IPS-11a (cell line): ENCODE results near the gene IQGAP1.
"Not testable (repeated sequence)": the region's sequence is repeated elsewhere in the genome, so short reads cannot be mapped to it uniquely, and the experiment has no call there.

Source experiments
- H3K4me3 ChIP-seq: one replicate; pipeline ENCODE4 v1.5.1; 2013; ENCODE audit warnings: low read depth, low read length, control low read depth

Gene IQGAP1, protein sequence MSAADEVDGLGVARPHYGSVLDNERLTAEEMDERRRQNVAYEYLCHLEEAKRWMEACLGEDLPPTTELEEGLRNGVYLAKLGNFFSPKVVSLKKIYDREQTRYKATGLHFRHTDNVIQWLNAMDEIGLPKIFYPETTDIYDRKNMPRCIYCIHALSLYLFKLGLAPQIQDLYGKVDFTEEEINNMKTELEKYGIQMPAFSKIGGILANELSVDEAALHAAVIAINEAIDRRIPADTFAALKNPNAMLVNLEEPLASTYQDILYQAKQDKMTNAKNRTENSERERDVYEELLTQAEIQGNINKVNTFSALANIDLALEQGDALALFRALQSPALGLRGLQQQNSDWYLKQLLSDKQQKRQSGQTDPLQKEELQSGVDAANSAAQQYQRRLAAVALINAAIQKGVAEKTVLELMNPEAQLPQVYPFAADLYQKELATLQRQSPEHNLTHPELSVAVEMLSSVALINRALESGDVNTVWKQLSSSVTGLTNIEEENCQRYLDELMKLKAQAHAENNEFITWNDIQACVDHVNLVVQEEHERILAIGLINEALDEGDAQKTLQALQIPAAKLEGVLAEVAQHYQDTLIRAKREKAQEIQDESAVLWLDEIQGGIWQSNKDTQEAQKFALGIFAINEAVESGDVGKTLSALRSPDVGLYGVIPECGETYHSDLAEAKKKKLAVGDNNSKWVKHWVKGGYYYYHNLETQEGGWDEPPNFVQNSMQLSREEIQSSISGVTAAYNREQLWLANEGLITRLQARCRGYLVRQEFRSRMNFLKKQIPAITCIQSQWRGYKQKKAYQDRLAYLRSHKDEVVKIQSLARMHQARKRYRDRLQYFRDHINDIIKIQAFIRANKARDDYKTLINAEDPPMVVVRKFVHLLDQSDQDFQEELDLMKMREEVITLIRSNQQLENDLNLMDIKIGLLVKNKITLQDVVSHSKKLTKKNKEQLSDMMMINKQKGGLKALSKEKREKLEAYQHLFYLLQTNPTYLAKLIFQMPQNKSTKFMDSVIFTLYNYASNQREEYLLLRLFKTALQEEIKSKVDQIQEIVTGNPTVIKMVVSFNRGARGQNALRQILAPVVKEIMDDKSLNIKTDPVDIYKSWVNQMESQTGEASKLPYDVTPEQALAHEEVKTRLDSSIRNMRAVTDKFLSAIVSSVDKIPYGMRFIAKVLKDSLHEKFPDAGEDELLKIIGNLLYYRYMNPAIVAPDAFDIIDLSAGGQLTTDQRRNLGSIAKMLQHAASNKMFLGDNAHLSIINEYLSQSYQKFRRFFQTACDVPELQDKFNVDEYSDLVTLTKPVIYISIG (N-terminal part only)

GRCh38 chr15:90387534-90388461 lies at the start of gene IQGAP1:
TSS of gene IQGAP1 (plus strand) at chr15:90388242. CDS start at chr15:90388342, 100 bp downstream.
- H3K4me3 ChIP-seq, result peak within 1 kb of the TSS; percentile 89

- H3K4me3 ChIP-seq, result no peak overlapping the region
These were observed 49.5 kb upstream of the IQGAP1 start for GRCh38 chr15:90338532-90338931.

- no peak overlapping the region for H3K4me3 ChIP-seq
These were observed 47.7 kb upstream of the IQGAP1 start for GRCh38 chr15:90340345-90340744.

- H3K4me3 ChIP-seq, result no peak overlapping the region
These were observed 44.7 kb upstream of the IQGAP1 start for GRCh38 chr15:90343302-90343790.

DNA sequence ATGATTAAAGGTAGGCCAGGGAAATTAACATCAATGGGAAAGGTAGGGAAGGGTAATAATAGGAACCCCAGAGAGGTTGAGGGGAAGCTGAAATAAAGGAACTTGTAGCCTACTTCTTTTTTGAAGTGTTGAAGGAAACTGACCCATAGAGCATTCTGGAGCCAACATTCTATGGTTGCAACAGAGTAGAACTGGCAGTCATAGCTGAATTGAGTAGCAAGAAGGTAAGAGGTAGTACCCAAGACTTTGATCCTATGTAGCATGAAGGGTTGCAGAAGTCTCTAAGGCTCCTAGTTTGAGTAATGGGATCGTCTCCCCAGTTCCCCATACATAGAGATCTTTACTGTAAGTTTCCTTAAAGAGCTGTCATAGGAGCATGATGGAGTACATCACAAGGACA lies 43.4 kb upstream of the IQGAP1 start:
- H3K4me3 ChIP-seq, result no peak overlapping the region

GRCh38 chr15:90345857-90346256 lies 42.2 kb upstream of the IQGAP1 start:
- H3K4me3 ChIP-seq, result no peak overlapping the region

- not testable (repeated sequence) for H3K4me3 ChIP-seq
These were observed 40.5 kb upstream of the IQGAP1 start for GRCh38 chr15:90347431-90348065.

DNA sequence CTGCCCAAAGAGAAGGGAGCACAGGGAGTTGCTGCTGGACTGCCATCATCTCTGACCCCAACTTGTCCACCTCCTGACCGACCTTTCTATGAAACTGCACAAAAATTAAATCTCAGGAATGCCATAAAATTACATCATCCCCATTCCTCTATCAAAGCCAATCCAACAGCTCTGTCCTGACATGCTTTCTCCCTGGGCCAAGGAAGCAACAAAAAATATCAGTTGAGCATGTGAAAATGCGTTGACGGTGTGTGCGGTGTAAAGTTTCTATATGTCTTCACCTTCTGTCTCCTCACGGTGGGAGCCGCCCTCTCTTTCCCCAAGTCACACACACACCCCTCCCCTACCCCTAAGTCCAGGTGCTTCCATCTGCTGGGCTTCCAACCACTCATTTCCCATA lies 39.6 kb upstream of the IQGAP1 start:
- H3K4me3 ChIP-seq, result no peak overlapping the region

DNA sequence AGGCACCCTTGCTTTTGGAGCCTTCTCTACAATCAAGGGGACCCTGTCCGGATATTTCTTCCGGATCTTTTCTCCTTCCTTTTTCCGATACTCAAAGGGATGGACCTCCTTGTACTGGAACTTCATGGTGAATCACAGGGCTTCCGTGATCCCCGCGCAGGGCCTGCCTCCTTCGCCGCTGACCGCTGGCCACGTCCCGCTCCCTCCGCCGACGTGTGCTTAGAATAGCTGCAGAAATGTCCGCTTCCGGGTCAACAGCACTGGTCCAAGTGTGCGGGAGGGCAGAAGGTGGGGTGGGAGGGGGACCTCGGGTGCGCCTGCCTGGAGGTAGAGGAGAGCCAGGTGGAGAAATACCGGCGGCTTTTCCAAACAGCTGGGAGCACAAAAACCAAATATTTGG lies 39.0 kb upstream of the IQGAP1 start:
- H3K4me3 ChIP-seq, result no peak overlapping the region

DNA sequence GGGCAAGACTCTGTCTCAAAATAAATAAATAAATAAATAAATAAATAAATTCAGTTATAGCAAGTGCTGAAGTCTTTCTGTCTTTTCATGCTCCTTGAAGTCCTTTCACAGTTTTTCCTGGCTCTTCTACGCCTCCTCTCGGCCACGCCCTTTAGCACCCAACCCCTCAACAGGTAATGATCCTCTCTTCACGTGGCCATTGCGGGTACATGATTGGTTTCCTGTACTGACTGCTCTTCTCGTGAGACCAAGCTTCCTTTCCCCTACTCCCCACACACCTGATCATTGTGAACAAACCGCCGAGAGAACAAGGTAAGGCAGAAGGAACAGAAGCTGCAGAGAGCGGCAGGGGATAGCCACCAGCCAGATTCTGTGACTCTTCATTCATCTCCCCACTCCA lies 38.2 kb upstream of the IQGAP1 start:
- no peak overlapping the region for H3K4me3 ChIP-seq

DNA sequence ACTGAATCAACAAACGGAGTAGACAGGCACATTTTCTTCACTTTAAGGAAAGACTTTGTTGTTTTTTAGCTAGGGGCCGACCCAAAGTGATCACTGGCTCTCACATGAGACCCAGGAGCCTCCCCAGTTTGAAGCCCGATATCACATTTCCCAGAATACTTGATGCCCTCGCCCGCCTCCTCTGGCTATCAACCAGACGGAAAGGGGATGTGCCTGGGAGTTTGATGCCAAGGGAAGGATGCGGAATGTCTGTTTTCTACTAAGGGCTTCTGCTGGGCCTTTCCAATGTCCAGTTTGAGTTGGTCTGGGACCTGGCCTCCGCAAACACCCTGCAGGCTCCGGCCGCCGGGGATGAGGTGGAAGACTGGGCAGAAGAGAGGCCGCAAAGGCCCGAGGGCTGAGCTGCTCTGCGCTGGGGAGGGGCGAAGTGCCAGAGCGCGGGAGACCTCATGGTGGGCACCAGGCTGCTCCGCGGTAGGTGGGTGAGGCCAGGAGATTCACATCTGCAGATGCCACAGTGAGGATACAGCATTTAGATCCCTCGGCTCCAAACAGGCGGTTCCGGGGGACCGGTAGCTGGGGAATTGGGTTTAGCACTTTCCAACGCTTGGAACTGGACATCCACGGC lies 36.4 kb upstream of the IQGAP1 start:
- H3K4me3 ChIP-seq, result peak overlapping the region; percentile 74

GRCh38 chr15:90352107-90352893 lies 35.7 kb upstream of the IQGAP1 start, which contains the start of gene ZNF774:
TSS of gene ZNF774 (plus strand) at chr15:90352284. CDS start at chr15:90354661, 2,377 bp downstream.
- peak within 1 kb of the TSS; percentile 74 for H3K4me3 ChIP-seq

DNA sequence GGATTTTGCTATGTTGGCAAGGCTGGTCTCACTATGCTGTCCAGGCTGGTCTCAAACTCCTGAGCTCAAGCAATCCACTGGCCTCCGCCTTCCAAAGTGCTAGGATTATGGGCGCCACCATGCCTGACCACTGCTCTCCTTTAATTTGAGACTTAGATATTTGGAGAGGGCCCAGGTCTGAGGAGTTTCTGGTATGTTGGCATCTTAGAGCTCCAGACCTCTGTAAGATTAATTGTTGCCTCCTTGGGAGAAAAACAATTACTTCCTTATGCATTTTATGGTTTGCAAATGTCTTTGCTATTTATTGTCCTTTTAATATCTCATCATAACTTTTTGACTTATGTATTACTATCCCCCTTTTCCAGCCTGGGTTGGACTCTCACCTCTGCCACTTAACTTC lies 33.1 kb upstream of the IQGAP1 start:
- no peak overlapping the region for H3K4me3 ChIP-seq

GRCh38 chr15:90358124-90359033 lies 29.7 kb upstream of the IQGAP1 start:
- no peak overlapping the region for H3K4me3 ChIP-seq

GRCh38 chr15:90360746-90361145 lies 27.3 kb upstream of the IQGAP1 start:
- no peak overlapping the region for H3K4me3 ChIP-seq

- no peak overlapping the region for H3K4me3 ChIP-seq
These were observed 25.2 kb upstream of the IQGAP1 start for GRCh38 chr15:90362936-90363212.

DNA sequence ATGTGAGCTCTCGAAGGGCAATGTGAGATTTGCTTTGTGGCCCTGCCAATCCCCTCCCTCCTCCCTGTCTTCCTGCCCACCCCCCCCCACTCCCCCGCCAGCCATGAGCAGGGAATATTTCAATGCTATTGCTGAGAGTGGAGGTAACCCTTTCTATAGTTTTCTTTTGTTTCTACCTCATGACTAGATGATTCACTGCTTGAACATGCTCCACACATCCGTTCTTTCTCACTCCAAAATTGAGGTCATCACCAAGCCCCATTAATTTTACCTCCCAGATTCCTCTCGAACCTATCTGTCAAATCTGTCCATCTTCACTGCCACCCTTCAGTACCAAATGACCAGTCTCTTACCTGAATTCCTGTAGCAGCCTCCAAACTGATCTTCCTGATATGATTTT lies 23.8 kb upstream of the IQGAP1 start:
- H3K4me3 ChIP-seq, result no peak overlapping the region
